ENCODE results near the gene AGBL1. TPM values are rescaled to one million over a fixed set of nuclear protein-coding genes. Genes with fewer than 3 reads are reported as not detected.

AGBL1 gene
- total and polyA plus RNA-seq, 7 donors, result 0.96 to 34.8 (median 6.6) TPM

DNA sequence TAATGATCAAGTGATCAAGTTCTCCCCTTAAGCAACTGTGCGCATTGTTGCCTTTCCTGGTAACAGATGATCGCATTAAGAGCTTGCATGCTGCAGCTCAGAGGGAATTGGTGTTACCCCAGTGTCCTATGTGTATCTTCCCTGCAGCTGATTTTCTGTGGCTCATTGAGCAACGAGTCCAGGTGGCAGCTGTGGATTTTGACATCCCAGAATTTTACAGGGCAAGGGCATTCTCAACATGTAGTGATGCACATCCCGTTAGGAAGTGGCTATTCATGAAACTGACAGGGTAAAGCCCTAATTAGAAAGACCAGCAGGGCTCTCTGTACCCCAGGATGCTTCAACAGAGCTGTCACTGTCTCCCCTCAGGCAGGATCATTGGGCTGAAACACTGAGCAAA, 232.8 kb downstream of the AGBL1 start:
- H3K27me3 ChIP-seq (ENCODE audit: insufficient read depth in 3 of 3, low read length in 2 of 3), result no peaks in the 10 kb centered on the region
- TF ChIP-seq, protein P1, sequence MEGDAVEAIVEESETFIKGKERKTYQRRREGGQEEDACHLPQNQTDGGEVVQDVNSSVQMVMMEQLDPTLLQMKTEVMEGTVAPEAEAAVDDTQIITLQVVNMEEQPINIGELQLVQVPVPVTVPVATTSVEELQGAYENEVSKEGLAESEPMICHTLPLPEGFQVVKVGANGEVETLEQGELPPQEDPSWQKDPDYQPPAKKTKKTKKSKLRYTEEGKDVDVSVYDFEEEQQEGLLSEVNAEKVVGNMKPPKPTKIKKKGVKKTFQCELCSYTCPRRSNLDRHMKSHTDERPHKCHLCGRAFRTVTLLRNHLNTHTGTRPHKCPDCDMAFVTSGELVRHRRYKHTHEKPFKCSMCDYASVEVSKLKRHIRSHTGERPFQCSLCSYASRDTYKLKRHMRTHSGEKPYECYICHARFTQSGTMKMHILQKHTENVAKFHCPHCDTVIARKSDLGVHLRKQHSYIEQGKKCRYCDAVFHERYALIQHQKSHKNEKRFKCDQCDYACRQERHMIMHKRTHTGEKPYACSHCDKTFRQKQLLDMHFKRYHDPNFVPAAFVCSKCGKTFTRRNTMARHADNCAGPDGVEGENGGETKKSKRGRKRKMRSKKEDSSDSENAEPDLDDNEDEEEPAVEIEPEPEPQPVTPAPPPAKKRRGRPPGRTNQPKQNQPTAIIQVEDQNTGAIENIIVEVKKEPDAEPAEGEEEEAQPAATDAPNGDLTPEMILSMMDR (IDR thresholded peaks at IDR 0.05), result no peak
- 68 to 75% (median 72%) methylated on average over 4 of the region's 4 CpGs for WGBS, 3 donors
- ATAC-seq, result no peak
- no peak for DNase-seq
- H3K27ac ChIP-seq, result no peak overlapping the region
- no peaks in the 10 kb centered on the region for H3K4me1 ChIP-seq
- intact Hi-C loops (cut with DNase I), result no loop called here
- no peaks in the 10 kb centered on the region for H3K9me3 ChIP-seq
- no peaks in the 10 kb centered on the region for H3K36me3 ChIP-seq (ENCODE audit: insufficient read depth in 1 of 2, low read depth in 1 of 2)
- H3K4me3 ChIP-seq, result no peak overlapping the region

GRCh38 chr15:86316216-86316615, 236.5 kb downstream of the AGBL1 start:
- Histone ChIP-seq H3K27ac (peak overlapping the region; percentile 27), H3K9me3 (no peaks in the 10 kb centered on the region), H3K27me3 (ENCODE audit: insufficient read depth in 3 of 3, low read length in 2 of 3) (no peaks in the 10 kb centered on the region), H3K4me3 (no peak overlapping the region), H3K36me3 (ENCODE audit: insufficient read depth in 1 of 2, low read depth in 1 of 2) (no peaks in the 10 kb centered on the region), H3K4me1 (no peaks in the 10 kb centered on the region)
- intact Hi-C loops (cut with DNase I), result no loop called here
- DNase-seq (no peak), ATAC-seq (no peak)
- TF ChIP-seq, protein P1 (IDR thresholded peaks at IDR 0.05), result no peak
- WGBS, 3 donors, result 60 to 61% (median 60%) methylated on average over 8 of the region's 8 CpGs

DNA sequence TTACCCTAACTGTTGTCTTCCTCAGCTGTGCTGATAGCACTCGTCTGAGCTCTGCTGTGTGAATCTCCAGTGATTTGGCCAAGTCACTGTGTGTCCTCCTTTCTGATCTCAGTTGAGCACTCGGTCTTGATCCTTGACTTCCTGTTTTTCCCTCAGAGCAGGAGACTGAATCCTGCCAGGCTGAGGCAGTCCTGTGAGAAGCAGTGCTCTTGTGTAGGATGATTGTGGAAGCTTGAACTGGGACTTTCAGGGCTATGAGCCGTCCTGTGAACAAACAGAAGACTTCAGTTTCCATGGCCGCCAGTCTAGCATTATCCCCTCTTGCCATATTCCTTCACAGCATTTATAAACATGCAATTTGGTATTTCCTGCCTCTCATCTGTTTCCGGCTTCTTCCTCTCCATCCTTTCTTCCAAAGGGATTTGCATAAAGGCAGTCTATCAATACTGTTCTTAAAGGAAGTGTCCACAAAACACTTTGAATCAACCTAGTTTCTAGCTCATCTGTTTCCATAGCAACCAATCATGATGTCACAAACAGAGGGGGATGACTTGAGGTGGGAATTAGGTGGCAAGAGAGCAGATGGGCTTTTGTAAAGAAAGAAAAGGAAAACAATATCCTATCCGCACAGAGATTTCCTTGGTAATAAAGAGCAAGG, 237.2 kb downstream of the AGBL1 start:
- peak overlapping the region; percentile 27 for H3K27ac ChIP-seq
- ATAC-seq, result peak in 1 of 4 donors; percentile 41
- no peak for DNase-seq
- H3K4me1 ChIP-seq, result no peaks in the 10 kb centered on the region
- intact Hi-C loops (cut with DNase I), result no loop called here
- H3K9me3 ChIP-seq, result no peaks in the 10 kb centered on the region
- TF ChIP-seq, protein P1 (IDR thresholded peaks at IDR 0.05), result no peak
- no peaks in the 10 kb centered on the region for H3K36me3 ChIP-seq (ENCODE audit: insufficient read depth in 1 of 2, low read depth in 1 of 2)
- no peaks in the 10 kb centered on the region for H3K27me3 ChIP-seq (ENCODE audit: insufficient read depth in 3 of 3, low read length in 2 of 3)
- no peak overlapping the region for H3K4me3 ChIP-seq
- WGBS, 3 donors, result 39 to 56% (median 56%) methylated on average over 6 of the region's 6 CpGs

DNA sequence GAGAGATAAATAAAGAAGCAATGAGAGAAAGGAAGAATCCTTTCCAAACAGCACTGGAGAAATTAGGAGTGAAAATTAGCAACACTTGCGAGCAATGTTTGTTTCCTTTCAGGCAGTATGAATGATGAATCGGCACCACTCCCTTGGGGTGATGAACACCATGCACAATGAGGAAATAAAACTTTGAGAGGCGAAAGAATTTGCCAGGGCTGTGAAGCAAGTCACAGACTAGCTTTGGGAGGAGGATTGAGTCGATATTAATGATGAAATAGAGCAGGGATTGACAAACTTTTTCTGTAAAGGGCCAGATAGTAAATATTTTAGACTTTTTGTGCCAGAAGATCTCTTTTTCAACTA, 237.7 kb downstream of the AGBL1 start:
- DNase-seq, result peak in 1 of 2 donors; percentile 27
- Histone ChIP-seq H3K4me3 (no peak overlapping the region), H3K4me1 (no peaks in the 10 kb centered on the region), H3K27ac (no peak overlapping the region), H3K36me3 (ENCODE audit: insufficient read depth in 1 of 2, low read depth in 1 of 2) (no peaks in the 10 kb centered on the region), H3K27me3 (ENCODE audit: insufficient read depth in 3 of 3, low read length in 2 of 3) (no peaks in the 10 kb centered on the region), H3K9me3 (no peaks in the 10 kb centered on the region)
- intact Hi-C loops (cut with DNase I), result no loop called here
- TF ChIP-seq, protein P1 (IDR thresholded peaks at IDR 0.05), result no peak
- 34 to 59% (median 40%) methylated on average over 4 of the region's 4 CpGs for WGBS, 3 donors
- peak in 3 of 4 donors; percentile 49 to 80 (median 77) for ATAC-seq

DNA sequence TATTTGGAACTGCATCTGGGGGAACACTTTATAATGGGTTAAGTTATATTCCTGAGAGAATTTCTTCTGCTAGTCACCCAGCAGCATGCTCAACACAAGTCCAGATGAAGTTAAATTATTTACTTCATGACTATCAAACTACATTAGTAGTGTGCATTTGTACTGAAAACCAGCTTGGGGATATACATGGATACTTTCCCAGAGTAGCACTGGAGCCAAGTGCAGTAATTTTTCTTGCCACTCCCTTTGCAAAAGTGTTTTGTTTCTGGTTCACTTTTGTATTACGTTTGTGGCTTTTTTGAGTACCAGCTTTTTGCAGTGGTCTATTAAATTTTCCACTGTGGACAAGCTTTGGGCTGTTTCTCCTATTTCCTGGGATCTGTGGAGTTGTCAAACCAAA, 243.0 kb downstream of the AGBL1 start:
- TF ChIP-seq, protein P1 (IDR thresholded peaks at IDR 0.05), result no peak
- H3K36me3 ChIP-seq (ENCODE audit: insufficient read depth in 1 of 2, low read depth in 1 of 2), result peaks cover 3% of the 10 kb centered on the region in 2 donors
- no peak overlapping the region for H3K4me3 ChIP-seq
- ATAC-seq (no peak), DNase-seq (no peak)
- 54 to 87% (median 64%) methylated on average over 1 of the region's 1 CpG for WGBS, 3 donors
- no peaks in the 10 kb centered on the region for H3K27me3 ChIP-seq (ENCODE audit: insufficient read depth in 3 of 3, low read length in 2 of 3)
- no peaks in the 10 kb centered on the region for H3K4me1 ChIP-seq
- no peak overlapping the region for H3K27ac ChIP-seq
- intact Hi-C loops (cut with DNase I), result no loop called here
- H3K9me3 ChIP-seq, result no peaks in the 10 kb centered on the region

All from psoas muscle (tissue), 8 donors.